Hepatocyte (in vitro differentiated cells): ENCODE results near the gene SLIT1.

Experiments
- CTCF ChIP-seq: fragments of 200-600 bp; sonication (generic); IDR thresholded peaks from 2 replicates; pipeline ENCODE4 v1.5.1; 2016; ENCODE audit warnings: antibody characterized with exemption, mild to moderate bottlenecking; ENCODE audit not compliant: poor library complexity
- EZH2 ChIP-seq: fragments of 200-600 bp; sonication (generic); IDR thresholded peaks from 2 replicates; pipeline ENCODE4 v1.6.1; 2016; ENCODE audit warnings: antibody characterized with exemption, mild to moderate bottlenecking, borderline replicate concordance

- TF ChIP-seq CTCF (no peak), EZH2 (no peak)
These were observed 58.2 kb downstream of the SLIT1 start for GRCh38 chr10:97127509-97127908.
